Heart left ventricle (tissue), 13 donors: ENCODE measurements around the gene NTM.

Experiments
- POLR2A ChIP-seq, 2 donors: fragments of 450-650 bp; IDR thresholded peaks; one replicate each; pipeline ENCODE4 v1.6.1; 2017; ENCODE audit warnings: antibody characterized with exemption in 2 of 2, mild to moderate bottlenecking in 2 of 2, moderate library complexity in 2 of 2
- TF ChIP-seq, protein P1 (sequence below), 12 donors: fragments of 200-600 bp; sonication (generic) in 4 of 12; IDR thresholded peaks; one replicate each; pipeline versions ENCODE4 v1.5.0 to v1.8.0; 2018 to 2022; ENCODE audit warnings: antibody characterized with exemption in 12 of 12, mild to moderate bottlenecking in 5 of 12
- donor health status: ischemic (EF 13 %, LVEDD 7.1; RV severe dilation, severe dysfunction).
- donor health status: DM: no; HTN: yes; CAD: no.
- donor health status: DM: no; HTN: no; CAD: no.
- donor health status: ischemic (EF 25% LVEDD 6.9; RV normal size, moderate dysfunction).
- donor health status: ischemic (EF 25% LVEDD 5.7; RV mildly dilated, moderate dysfunction).
- donor health status: ischemic (EF 35%, LVEDD 5.7; RV mildly dilated, moderate dysfunction).
- donor health status: nonischemic (EF 11% LVEDD 7.7; RV severe dilation, severe dysfunction).
- donor health status: DM: yes; HTN: yes; CAD: no.
- donor health status: PGD.
- donor health status: ischemic (EF 29% LVEDD 5.4; RV normal size, mild dysfunction).
- donor health status: nonischemic (EF 23%, LVEDD 6.1; RV moderate dilation, normal function).

DNA sequence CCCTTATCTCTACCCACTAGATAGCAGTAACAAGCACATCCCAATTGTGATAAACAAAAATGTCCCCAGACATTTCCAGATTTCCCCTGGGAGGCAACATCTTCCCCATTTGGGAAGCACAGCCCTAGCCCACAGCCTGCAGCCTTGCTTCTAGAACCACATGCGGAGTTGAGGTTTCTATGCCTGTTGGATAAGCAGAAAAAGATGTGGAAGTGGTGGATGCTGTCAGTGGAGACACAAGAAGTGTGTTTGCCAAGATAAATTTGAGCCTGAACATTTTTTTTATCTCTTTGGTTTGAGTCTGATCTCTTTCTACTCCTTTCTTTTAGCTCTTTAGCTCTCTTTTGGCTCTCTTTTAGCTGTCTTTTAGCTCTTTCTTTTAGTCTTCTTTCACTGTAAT is 884.5 kb downstream of the NTM start:
- TF ChIP-seq, protein P1, sequence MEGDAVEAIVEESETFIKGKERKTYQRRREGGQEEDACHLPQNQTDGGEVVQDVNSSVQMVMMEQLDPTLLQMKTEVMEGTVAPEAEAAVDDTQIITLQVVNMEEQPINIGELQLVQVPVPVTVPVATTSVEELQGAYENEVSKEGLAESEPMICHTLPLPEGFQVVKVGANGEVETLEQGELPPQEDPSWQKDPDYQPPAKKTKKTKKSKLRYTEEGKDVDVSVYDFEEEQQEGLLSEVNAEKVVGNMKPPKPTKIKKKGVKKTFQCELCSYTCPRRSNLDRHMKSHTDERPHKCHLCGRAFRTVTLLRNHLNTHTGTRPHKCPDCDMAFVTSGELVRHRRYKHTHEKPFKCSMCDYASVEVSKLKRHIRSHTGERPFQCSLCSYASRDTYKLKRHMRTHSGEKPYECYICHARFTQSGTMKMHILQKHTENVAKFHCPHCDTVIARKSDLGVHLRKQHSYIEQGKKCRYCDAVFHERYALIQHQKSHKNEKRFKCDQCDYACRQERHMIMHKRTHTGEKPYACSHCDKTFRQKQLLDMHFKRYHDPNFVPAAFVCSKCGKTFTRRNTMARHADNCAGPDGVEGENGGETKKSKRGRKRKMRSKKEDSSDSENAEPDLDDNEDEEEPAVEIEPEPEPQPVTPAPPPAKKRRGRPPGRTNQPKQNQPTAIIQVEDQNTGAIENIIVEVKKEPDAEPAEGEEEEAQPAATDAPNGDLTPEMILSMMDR (IDR thresholded peaks at IDR 0.05) = no peak
- no peak for TF ChIP-seq POLR2A (IDR thresholded peaks at IDR 0.05)
